ENCODE data around the gene SESN2.

- TF ChIP-seq CTCF (conservative IDR thresholded peaks at IDR 0.05) (no peak), EZH2 (IDR thresholded peaks at IDR 0.05; ENCODE audit: low read depth) (no peak)
Observed at GRCh38 chr1:28326984-28327383, 67.7 kb downstream of the SESN2 start.
